Mucosa of descending colon (tissue), 3 donors: Measurements from ENCODE around the gene S1PR5. TPM values are rescaled to one million over a fixed set of nuclear protein-coding genes. Genes with fewer than 3 reads are reported as not detected.

Source experiments
- ATAC-seq: fragments of 200-7000 bp; cut with Tn5 transposase; one replicate; pipeline ENCODE4 v1.9.1; 2020; ENCODE audit warnings: mild to moderate bottlenecking, moderate library complexity
- DNase-seq, 3 donors: peaks; one replicate each; pipeline ENCODE4 v3.0.0-alpha.2; 2020
- H3K36me3 ChIP-seq: fragments of 200-600 bp; one replicate; pipeline ENCODE4 v1.8.0; 2021; ENCODE audit warnings: low read depth, mild to moderate bottlenecking
- H3K4me1 ChIP-seq: fragments of 200-600 bp; one replicate; pipeline ENCODE4 v1.8.0; 2021; ENCODE audit warnings: low read depth, mild to moderate bottlenecking
- H3K4me3 ChIP-seq: fragments of 200-600 bp; one replicate; pipeline ENCODE4 v1.8.0; 2021; ENCODE audit warnings: mild to moderate bottlenecking
- H3K9me3 ChIP-seq: fragments of 200-600 bp; one replicate; pipeline ENCODE4 v1.8.0; 2021; ENCODE audit warnings: mild to moderate bottlenecking
- CTCF ChIP-seq: fragments of 200-600 bp; IDR thresholded peaks from one replicate; pipeline ENCODE4 v1.8.0; 2022; ENCODE audit warnings: antibody characterized with exemption, mild to moderate bottlenecking
- intact Hi-C, 2 donors: fragments of 100-400 bp; cut with DNase I in 1 of 2; cut with micrococcal nuclease in 1 of 2; formaldehyde crosslinking; loops; one replicate each; pipeline versions ENCODE4 v1.11.0 to v1.11.1; 2022; cut with DNase I, micrococcal nuclease
- microRNA-seq: library from miRNA; unstranded; fragments of <30 nt; microRNA quantifications from one replicate; pipeline ENCODE4, GENCODE V29; 2019
- total RNA-seq, 3 donors: library from RNA; stranded (reverse); fragmentation: NEBNext Ultra II Directional in 2 of 3; extraction: Animal tissue kit (Norgen Biotek cat#: 25700) in 2 of 3; gene quantifications; one replicate each; pipeline versions ENCODE4 v1.2.1 to v1.2.4, GENCODE V29; 2021 to 2023
- donor health status: DM: no; HTN: no; CAD: no; lungs with moderate emphysema.
- donor health status: DM: no; HTN: no; CAD: no.
- donor health status: DM: no; HTN: yes; CAD: no.

Gene S1PR5
- total RNA-seq, 3 donors from 2014 or later = 0.23 to 0.31 TPM; not detected in 1

DNA sequence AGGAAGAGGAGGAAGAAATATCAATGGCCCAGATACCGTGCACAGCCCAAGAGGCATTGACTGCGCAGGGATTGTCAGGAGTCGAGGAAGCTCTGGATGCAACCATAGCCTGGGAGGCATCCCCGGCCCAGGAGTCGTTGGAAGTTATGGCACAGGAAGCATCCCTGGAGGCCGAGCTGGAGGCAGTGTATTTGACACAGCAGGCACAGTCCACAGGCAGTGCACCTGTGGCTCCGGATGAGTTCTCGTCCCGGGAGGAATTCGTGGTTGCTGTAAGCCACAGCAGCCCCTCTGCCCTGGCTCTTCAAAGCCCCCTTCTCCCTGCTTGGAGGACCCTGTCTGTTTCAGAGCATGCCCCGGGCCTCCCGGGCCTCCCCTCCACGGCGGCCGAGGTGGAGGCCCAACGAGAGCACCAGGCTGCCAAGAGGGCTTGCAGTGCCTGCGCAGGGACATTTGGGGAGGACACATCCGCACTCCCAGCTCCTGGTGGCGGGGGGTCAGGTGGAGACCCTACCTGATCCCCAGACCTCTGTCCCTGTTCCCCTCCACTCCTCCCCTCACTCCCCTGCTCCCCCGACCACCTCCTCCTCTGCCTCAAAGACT lies 50.0 kb downstream of the S1PR5 start:
- intact Hi-C loops = no loop called here
- no peak for TF ChIP-seq CTCF
- ATAC-seq (no peak), DNase-seq (no peak)
- Histone ChIP-seq H3K9me3 (no peaks in the 10 kb centered on the region), H3K4me1 (no peaks in the 10 kb centered on the region), H3K4me3 (no peak overlapping the region), H3K36me3 (no peaks in the 10 kb centered on the region)

DNA sequence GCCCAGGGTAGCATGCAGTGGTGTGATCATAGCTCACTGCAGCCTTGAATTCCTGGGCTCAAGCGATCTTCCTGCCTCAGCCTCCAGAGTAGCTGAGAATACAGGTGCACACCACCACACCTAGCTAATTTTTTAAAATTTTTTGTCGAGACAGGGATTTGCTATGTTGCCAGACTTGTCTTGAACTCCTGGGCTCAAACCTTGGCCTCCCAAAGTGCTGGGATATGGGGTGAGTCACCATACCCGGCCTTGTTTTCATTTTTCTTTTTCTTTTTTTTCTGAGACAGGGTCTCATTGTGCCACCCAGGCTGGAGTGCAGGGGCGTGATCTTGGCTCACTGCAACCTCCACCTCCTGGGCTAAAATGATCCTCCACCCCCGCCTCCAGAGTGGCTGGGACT lies 52.8 kb downstream of the S1PR5 start:
- H3K36me3 ChIP-seq = no peaks in the 10 kb centered on the region
- no peak for DNase-seq
- H3K4me1 ChIP-seq = peaks cover 5% of the 10 kb centered on the region
- no peaks in the 10 kb centered on the region for H3K9me3 ChIP-seq
- intact Hi-C loops = no loop called here
- no peak for ATAC-seq
- TF ChIP-seq CTCF = no peak
- H3K4me3 ChIP-seq = no peak overlapping the region

Small RNA genes lying within 50 kb of the gene (microRNA-seq; reads per million reads assigned to microRNA genes)
- gene MIR1238 = not detected

Other genes starting within 250 kb of the S1PR5 start
- 10 to 100 TPM; 10.7 to 13.9 (median 13.4) TPM for gene ICAM1, start 246.3 kb downstream of the S1PR5 start, total RNA-seq
- gene ICAM4, start 230.5 kb downstream of the S1PR5 start, total RNA-seq = under 1 TPM in 2 of 3 donors, not detected in 1; 0.24 to 0.32 TPM
- 1 to 10 TPM in 1 of 3 donors, under 1 TPM in 2; 0.69 to 1.4 (median 0.73) TPM for gene ICAM5, start 227.5 kb downstream of the S1PR5 start, total RNA-seq
- 1 to 10 TPM; 2.5 to 4.0 (median 3.8) TPM for gene ZGLP1, start 207.6 kb downstream of the S1PR5 start, total RNA-seq
- 10 to 100 TPM in 1 of 3 donors, 1 to 10 TPM in 2; 7.9 to 15.1 (median 9.7) TPM for gene FDX2, start 201.4 kb downstream of the S1PR5 start, total RNA-seq
- 10 to 100 TPM; 42.4 to 58.1 (median 49.6) TPM for gene RAVER1, start 183.9 kb downstream of the S1PR5 start, total RNA-seq
- gene ICAM3, start 177.8 kb downstream of the S1PR5 start, total RNA-seq = 10 to 100 TPM; 16.0 to 31.6 (median 28.0) TPM
- gene TYK2, start 136.9 kb downstream of the S1PR5 start, total RNA-seq = 100 to 1,000 TPM; 104 to 142 (median 123) TPM
- gene CDC37, start 113.9 kb downstream of the S1PR5 start, total RNA-seq = 100 to 1,000 TPM; 125 to 179 (median 145) TPM
- gene PDE4A, start 96.9 kb downstream of the S1PR5 start, total RNA-seq = 10 to 100 TPM in 2 of 3 donors, 1 to 10 TPM in 1; 7.0 to 27.4 (median 14.7) TPM
- 10 to 100 TPM; 57.5 to 75.7 (median 61.0) TPM for gene KEAP1, start 14.1 kb downstream of the S1PR5 start, total RNA-seq
- gene ATG4D, start 26.5 kb upstream of the S1PR5 start, total RNA-seq = 100 to 1,000 TPM in 1 of 3 donors, 10 to 100 TPM in 2; 63.0 to 119 (median 93.5) TPM
- 10 to 100 TPM; 12.0 to 23.3 (median 17.0) TPM for gene KRI1, start 48.6 kb upstream of the S1PR5 start, total RNA-seq
- 10 to 100 TPM in 2 of 3 donors, 1 to 10 TPM in 1; 6.1 to 12.1 (median 11.9) TPM for gene CDKN2D, start 51.5 kb upstream of the S1PR5 start, total RNA-seq
- 100 to 1,000 TPM in 2 of 3 donors, 10 to 100 TPM in 1; 42.6 to 140 (median 131) TPM for gene AP1M2, start 69.9 kb upstream of the S1PR5 start, total RNA-seq
- 100 to 1,000 TPM in 2 of 3 donors, 10 to 100 TPM in 1; 90.0 to 179 (median 116) TPM for gene SLC44A2, start 108.1 kb upstream of the S1PR5 start, total RNA-seq
- 100 to 1,000 TPM; 151 to 213 (median 178) TPM for gene ILF3, start 136.9 kb upstream of the S1PR5 start, total RNA-seq
- gene QTRT1, start 184.0 kb upstream of the S1PR5 start, total RNA-seq = 100 to 1,000 TPM in 2 of 3 donors, 10 to 100 TPM in 1; 57.8 to 107 (median 101) TPM
- 100 to 1,000 TPM; 318 to 602 (median 562) TPM for gene DNM2, start 200.6 kb upstream of the S1PR5 start, total RNA-seq